ENCODE measurements around the gene MS4A15.
"Not testable (repeated sequence)": the region's sequence is repeated elsewhere in the genome, so short reads cannot be mapped to it uniquely, and the experiment has no call there.

Gene MS4A15

DNA sequence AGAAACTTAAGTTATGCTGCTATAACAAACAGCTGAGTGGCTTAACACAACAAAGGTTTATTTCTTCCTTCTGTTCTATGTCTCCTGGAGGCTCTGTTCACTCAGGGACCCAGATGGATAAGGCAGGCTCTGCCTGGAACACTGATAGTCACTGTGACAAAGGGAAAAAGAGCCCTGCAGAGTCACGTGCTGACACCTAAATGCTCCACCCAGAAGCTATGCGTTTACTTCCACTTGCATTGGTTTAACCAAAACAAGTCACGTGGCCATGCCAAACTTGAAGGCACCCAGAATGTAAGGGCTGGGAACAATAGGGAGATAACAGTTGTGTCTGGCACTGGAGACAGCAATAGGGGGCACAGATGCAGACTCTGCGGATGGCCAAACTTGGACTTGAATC, 3.4 kb upstream of the MS4A15 start:
- DNase-seq (ENCODE audit: low read depth in 2 of 2, low spot score in 1 of 2) = no peak

DNA sequence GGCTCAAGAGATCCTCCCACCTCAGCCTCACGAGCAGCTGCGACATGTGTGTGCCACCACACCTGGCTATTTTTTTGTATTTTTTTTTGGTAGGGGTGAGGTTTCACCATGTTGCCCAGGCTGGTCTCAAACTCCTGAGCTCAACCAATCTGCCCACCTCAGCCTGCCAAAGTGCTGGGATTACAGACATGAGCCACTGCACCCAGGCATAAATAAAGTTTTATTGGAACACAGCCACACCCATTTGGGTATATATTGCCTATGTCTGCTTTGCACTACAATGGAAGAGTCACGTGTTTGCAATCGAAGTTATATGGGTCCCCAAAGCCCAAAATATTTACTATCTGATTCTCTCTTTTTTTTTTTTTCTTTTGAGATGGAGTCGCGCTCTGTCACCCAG, 1.8 kb upstream of the MS4A15 start:
- no peak for DNase-seq (ENCODE audit: low read depth in 2 of 2, low spot score in 1 of 2)

DNA sequence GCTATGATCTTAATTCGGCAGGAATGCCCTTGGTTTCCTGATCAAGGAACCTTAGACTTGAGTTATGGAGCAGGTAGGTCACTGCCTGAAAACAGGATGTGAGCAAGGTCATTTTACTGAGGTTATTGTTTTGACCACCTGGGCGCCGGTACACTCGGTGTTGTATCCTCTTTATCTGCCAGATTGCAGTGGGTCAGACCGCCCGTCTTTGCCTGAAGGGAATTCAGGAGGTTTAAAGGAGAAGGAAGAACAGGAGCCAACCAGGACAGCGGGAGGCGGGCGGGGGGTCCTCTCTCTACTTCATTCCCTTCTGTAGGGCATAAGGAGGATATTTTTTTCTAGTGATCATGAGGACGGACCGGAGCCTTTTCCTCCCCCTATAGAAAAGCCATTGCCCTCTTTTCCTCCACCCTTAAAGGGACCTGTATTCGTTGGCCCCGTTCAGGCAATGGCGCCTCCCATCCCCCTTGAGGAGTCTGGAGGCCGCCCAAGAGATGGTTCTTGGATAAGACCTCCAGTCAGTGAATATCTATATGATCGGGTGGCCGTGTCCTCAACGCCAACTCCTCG, 649 bp downstream of the MS4A15 start:
- DNase-seq (ENCODE audit: low read depth in 2 of 2, low spot score in 1 of 2) = no peak

DNA sequence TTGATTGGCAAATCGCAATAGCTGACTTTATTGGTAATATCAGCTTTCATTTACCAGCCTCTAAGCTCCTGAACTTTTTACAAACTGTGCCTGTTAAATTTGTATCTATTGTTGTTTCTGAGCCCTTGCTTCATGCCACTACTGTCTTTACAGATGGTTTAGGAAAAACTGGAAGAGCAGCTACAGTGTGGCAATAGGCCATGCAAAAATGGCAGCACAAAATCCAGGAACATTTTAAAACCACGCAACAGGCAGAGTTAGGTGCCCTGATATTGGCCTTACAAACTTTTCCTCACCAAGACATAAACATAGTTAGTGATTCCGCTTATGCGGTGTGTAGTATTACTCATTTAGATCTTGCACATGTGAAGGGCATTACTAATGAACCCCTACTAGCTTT, 2.0 kb downstream of the MS4A15 start:
- not testable (repeated sequence) for DNase-seq (ENCODE audit: low read depth in 2 of 2, low spot score in 1 of 2)

DNA sequence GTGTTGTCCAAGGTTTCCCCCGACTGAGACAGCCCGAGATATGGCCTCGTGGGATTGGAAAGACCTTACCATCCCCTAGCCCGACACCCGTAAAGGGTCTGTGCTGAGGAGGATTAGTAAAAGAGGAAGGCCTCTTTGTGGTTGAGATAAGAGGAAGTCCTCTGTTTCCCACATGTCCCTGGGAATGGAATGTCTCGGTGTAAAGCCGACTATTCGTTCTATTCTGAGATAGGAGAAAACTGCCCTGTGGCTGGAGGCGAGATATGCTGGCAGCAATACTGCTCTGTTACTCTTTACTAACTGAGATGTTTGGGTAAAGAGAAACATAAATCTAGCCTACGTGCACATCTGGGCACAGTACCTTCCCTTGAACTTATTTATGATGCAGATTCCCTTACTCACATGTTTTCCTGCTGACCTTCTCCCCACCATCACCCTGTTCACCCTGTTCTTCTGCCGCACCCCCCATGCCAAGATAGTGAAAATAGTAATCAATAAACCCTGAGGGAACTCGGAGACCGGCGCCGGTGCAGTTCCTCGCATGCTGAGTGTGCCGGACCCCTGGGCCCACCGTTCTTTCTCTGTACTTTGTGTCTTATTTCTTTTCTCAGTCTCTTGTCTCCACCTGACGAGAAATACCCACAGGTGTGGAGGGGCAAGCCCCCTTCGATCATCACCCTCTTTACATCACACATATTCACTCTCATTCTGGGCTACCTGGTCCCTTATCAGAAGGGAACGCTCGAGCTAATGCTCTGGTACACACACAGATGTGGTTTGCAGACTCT, 3.0 kb downstream of the MS4A15 start:
- DNase-seq (ENCODE audit: low read depth in 2 of 2, low spot score in 1 of 2) = not testable (repeated sequence)

DNA sequence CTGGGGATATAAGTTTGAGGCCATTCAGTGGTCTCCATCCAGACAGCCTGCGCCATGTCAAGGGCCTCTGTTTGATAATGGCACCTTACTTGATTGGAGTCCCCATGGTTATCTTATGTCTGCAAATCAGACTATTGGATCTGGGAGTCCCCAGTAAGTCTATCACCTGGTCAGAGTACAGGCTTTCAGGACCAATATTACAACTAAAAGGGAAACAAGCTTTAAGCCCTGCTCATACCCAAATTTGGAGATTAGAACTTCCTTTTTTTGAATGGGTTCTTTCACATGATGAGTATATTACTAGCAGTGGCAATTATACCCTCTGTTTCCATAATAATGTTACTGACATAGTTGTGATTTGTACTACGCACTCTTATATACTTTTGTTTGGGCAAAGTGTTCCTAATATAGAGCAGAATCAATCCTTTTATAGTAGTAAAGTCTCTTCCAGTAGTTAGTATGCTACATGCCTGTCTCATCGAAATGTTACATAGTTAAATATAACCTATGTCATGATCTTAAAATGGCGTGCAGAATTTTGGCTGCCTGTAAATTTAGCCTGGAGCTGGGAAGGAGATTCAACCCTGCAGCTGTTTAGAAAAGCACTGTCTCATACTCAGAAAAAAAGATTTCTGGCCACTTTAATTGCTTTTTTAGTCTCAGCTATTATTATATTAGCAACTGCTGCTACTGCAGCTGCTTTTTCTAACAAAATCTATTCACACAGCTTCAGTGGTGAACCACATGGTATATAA, 4.9 kb downstream of the MS4A15 start:
- no peak for DNase-seq (ENCODE audit: low read depth in 2 of 2, low spot score in 1 of 2)

DNA sequence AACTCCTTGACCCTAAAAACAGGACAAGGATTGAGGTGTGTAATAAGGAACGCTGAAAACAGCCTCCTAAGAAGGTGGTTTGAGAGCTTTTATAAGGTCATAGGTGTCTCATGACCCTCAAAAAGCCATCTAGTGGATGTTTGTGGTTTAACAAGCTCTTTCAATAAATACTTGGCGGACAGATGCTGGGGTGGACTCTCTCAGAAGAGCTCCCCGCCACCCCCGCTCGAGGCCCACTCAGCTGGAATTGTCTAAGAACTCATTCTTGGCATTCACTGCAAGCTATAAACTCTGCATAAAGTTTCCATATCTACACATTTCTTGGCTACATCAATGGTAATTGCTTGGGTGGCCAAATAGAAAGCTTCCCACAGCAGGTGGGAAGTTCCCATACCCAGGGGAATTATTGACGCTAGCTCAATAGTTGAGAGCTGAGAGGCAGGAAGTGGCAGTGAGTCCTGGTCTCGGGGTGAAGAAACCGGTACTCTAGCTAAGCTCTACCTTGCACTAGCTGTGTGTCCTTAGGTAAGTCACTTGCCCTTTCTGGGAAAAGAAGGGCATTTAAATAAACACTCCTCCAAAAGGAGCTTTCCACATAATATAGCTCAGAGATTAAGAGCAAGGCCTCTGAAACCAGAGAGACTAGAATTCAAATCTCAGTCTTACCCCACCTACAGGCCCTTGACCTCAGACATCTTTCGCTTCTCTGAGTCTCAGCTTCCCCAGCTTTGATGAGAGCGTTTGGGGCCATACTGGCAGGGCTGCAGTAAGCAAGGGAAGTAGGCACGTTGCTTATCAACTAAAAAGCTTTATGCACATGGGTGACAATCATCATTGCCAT, 6.4 kb downstream of the MS4A15 start:
- DNase-seq (ENCODE audit: low read depth in 2 of 2, low spot score in 1 of 2) = no peak

DNA sequence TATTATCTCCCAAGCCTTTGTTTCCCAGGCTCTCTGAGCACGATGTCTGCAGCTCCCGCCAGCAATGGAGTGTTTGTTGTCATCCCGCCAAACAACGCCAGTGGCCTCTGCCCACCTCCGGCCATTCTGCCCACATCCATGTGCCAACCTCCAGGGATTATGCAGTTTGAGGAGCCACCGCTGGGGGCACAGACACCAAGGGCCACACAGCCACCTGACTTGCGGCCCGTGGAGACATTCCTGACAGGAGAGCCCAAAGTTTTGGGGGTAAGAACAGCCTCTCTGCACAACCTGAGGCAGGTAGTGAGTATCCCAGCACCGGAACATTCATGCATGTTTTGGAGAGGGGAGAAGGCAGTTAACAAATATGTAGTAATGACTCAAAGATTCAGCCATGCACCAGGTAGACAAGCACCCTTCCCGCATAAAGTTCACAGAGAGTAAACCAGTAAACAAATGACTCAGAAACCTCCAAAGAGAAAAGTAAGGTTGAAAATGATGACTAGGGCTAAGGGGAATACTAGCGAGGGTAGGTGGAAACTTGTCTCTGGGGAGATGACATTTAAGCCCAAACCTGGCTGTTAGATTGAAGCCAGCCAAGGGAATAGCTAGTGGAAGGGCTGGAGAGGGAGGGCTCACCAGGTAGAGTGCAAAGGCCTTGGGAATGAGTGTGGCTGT, 7.2 kb downstream of the MS4A15 start:
- no peak for DNase-seq (ENCODE audit: low read depth in 2 of 2, low spot score in 1 of 2)

DNA sequence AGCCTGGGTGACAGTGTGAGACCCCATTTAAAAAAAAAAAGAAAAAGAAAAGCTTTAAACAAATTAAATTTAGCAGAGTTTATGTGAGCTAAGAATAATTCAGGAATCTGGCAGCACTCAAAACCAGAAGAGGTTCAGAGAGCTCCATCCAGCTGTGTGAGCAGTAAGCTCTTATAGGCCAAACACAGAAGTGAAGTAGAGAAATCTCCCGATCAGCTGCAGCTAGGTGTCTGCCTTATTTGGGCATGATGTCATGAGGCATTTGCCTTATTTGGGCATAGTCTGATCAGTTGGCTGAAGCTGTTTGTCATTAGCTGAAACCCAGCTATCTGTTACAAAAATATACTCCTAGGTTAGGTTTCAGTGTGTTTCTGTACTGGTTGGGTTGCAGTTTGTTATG, 8.2 kb downstream of the MS4A15 start:
- DNase-seq (ENCODE audit: low read depth in 2 of 2, low spot score in 1 of 2) = no peak

DNA sequence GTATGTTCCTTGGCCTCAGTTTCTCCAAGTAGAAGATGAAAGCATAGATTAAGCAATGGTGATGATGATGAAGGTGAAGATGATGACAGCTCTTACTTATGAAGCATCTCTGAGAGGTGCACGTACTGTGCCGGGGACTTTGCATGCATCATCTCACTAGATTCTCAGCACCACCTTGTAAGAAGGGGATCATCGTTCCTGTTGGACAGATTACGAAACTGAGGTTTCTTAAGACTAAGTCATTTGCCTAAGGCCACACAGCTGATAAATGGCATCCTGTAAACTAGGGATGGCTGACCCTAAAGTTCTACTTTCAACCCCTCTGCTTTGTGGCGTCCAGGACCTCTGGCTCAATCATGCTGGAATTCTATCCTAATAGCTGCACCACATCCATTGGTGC, 8.7 kb downstream of the MS4A15 start:
- no peak for DNase-seq (ENCODE audit: low read depth in 2 of 2, low spot score in 1 of 2)

DNA sequence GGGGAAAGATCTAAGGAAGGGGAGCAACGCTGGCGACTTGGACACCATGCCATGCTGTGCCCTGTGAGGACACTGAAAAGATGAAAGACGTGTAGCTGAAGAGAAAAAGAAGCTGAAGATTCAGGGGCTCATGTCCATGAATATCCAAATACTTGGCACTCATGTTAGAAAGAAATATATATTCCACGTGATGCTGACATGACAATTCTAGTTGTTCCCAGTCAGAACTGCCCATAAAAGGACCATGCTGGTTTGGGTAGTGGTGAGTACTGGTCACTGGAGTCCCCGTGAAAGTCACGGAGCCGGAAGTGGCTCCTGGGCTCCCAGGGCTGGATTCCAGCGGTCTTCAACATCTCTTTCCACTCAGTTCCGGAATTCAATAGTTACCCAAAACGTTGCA, 9.9 kb downstream of the MS4A15 start:
- no peak for DNase-seq (ENCODE audit: low read depth in 2 of 2, low spot score in 1 of 2)

DNA sequence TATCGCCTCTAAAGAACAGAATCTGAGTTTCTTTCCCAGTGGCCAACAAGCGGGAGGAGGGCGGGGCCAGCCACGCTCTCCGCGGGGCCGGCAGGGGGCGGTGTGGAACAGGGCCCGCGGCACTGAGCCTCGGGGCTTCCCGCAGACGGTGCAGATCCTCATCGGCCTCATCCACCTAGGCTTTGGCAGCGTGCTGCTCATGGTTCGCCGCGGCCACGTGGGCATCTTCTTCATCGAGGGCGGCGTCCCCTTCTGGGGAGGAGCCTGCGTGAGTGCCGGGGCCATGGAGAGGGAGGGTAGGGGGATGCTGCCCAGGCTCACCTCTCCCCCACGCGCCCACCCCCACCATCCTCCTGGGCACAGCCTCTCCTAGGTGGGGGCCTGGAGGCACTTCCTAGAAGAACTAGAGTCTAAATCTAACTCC, 10.7 kb downstream of the MS4A15 start:
- DNase-seq (ENCODE audit: low read depth in 2 of 2, low spot score in 1 of 2) = no peak

DNA sequence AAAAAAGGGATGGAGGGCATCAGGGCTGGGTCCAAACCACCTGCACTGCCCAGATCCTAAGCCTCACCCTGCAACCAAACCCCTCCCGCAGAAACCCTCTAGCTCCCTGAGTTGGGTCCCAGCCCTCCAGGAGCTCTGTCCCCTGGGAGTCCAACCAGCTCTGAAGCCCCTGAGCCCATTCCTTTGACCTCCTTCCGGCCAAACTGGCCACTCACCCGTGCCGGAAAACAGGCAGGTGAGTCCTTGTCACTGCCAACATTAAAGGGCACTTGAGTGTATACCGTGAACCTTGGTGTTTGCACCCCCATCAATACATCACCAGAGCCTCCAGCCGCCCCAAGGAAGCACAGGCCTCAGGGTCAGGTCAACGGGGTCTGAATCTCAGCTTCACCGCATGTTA, 11.5 kb downstream of the MS4A15 start:
- DNase-seq (ENCODE audit: low read depth in 2 of 2, low spot score in 1 of 2) = no peak

DNA sequence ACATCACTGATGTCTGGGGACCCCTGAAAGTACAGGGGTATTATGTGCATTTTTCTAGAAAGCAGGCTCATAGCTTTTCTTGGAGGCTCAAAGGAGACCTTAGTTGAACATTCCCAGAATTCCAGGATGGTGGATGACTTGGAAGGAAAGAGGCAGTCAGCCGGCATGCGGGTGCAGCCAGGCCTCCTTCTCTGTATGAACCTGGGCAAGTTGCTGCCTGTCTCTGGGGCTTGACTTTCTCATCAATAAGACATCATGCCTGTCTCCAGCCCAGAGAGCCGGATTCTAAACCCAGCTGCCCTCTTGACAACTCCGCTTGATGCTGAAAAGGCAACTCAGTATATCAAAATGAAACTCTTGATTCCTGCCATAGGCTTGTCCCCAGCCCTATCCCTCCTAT, 12.6 kb downstream of the MS4A15 start:
- DNase-seq (ENCODE audit: low read depth in 2 of 2, low spot score in 1 of 2) = no peak

DNA sequence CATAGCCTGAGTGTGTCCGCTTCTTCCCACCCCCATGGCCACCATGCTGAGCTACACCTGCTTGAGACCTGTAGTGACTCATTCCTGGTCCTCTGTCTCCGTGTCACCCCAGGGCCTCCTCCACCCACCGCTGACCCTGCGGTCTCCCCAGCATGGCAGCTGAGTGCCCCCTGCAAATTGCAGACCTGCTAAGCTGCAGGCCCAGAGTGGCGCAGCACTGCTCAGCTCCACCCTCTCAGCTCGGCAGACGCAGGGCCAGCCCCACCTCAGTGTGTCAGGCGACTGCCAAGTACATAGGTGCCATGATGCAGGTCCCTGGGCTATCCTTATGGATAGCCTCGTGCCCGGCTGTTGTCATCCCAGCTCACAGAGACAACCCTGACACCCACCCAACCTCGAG, 13.1 kb downstream of the MS4A15 start:
- DNase-seq (ENCODE audit: low read depth in 2 of 2, low spot score in 1 of 2) = no peak

DNA sequence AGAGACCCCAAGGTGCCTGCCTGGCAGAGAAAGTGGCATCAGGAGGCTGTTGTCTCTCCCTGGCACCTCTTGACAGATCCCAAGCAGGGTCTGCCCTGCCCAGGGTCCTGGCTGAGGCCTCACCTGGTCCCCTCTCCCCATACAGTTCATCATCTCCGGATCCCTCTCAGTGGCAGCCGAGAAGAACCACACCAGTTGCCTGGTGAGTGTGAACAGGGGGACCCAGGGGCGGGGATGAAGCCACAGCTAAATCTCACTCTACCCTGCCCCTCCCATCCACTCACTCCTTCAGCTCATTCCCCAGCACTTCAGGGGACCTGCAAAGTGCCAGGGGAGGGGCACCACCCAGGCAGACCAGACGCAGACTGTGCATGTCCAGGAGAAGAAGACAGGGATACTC, 14.5 kb downstream of the MS4A15 start:
- DNase-seq (ENCODE audit: low read depth in 2 of 2, low spot score in 1 of 2) = no peak

DNA sequence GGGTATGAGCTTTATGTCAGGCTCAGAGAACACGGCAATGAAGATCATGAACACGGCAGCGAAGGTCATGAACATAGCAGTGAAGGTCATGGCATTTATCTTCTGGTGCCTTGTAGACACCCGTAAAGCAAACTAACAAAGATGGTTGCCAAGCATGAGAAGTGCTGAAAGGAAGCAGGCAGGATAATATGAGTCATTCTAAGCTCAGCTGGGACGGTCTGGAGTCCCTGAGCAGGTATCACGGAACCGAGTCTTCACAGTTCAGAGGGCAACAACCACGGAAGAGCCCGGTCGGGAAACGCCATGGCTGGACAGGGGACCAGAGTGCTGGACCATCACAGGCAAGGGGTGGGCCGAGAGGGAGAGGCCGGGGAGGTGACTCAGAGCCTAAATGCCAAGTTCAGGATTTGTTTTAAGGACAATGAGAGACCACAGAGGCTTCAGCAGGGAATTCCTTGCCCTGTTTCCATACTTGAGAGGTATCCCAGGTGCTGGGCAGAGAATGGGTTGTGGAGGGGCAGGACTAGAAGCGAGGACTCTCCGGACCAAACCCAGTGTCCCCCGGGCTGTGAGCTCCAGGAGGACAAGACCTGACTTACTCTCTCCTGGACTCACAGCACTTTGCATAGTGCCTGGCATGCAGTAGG, 15.3 kb downstream of the MS4A15 start:
- DNase-seq (ENCODE audit: low read depth in 2 of 2, low spot score in 1 of 2) = no peak

DNA sequence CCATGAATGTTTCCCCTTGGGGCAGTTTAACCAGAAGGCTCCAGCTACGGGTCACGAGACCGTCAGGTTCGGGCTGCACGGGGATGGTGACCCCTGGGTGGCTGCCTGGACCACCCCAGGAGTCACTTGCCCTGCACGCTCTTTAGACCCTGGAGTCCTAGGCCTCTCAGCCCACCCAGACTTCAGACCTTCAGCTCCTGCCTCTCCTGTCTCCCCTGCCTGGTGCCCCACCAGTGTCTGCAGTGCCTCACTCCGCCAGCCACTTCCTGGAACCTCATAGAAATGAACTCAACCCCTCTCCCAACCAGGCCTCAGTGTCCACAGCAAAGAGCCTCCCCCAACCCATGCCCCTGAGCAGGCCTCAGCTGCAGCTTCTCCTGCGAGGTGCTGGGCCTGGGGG, 16.0 kb downstream of the MS4A15 start:
- DNase-seq (ENCODE audit: low read depth in 2 of 2, low spot score in 1 of 2) = no peak

DNA sequence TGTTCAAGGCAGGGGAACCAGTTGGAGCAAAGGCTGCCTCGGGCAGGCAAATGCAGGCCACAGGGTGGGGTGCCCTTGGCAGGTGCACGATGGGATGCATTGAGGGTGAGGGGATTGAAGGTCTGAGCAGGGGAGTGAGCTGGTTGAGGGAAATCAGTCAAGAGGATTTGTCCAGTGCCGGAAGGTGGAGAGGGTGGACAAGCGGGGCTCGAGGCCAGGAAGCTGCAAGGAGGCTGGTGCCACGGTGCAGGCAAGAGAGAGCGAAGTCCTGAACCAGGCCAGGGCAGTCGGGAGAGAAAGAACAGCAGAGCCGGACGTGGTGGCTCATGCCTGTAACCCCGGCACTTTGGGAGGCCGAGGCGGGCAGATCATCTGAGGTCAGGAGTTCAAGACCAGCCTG, 18.1 kb downstream of the MS4A15 start:
- no peak for DNase-seq (ENCODE audit: low read depth in 2 of 2, low spot score in 1 of 2)

DNA sequence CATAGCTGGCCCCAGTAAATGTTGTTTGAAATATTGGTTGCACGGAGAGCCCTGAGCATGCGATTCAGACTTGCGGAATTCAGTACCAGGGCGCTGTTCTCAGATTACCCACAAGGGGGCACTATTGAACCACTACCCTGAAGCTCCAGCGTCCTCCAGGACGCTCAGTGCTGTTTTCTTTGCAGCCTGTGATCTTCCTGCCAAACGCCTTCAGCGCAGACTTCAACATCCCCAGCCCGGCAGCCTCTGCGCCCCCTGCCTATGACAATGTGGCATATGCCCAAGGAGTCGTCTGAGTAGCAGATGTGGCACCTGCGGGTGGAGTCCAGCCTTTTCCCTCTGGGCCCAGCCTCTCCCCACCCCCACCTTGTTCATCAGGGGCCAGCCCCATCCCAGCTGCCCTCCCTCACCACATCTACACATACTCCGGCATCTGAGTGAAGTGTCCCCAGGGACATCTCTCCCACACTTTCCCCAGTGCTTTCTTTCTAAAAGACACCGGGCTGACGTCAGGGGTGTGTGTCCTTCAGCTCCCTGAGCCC, 18.8 kb downstream of the MS4A15 start:
- DNase-seq (ENCODE audit: low read depth in 2 of 2, low spot score in 1 of 2) = peak; percentile 50 to 67
